Anterior cingulate cortex (tissue), 58 donors: ENCODE data around the gene CLIC3.

Experiments
- DNase-seq, 58 donors: peaks; one replicate each; lab custom pipeline; 2025; lab: John Stamatoyannopoulos, UW

CLIC3 gene

DNA sequence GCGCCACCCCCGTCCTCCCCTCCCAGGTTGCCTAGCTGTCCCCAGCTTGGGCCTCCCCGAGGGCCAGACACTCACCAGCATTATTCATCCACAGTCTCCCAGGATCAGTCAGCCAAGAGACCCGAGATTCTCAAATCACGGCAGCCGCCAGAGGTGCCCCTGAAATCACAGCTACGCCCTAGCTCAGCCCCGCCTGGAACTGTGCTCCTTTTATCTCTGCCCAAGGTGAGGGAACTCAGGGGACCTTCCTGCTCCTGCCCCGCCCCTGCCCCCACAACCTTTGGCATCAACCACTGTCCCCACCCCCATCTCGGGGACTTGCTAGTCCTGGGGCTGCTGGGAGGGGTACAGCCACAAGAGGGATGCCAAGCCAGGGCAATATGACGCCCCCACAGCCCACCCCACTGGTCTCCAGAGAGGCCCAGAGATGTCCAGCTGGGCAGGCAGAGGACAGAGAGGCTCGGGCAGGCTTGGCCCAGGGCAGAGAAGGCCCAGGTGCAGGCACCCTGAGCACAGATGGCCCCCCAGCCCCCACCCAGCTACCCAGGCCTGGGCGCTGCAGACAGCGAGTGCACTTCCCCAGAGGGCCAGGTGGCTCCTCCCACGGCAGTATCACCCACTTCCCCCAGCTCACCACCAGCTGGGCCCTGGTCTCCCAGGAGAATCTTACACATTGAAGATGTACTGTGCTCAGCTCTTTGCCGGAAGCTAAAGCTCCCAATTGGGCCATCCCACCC lies 35.7 kb upstream of the CLIC3 start, which contains the start of gene FUT7:
Gene FUT7 (minus strand): TSS at position 185 of the 737 bp plus-strand sequence. CDS start 97 bp downstream, at position 88.
- DNase-seq, result no peak

DNA sequence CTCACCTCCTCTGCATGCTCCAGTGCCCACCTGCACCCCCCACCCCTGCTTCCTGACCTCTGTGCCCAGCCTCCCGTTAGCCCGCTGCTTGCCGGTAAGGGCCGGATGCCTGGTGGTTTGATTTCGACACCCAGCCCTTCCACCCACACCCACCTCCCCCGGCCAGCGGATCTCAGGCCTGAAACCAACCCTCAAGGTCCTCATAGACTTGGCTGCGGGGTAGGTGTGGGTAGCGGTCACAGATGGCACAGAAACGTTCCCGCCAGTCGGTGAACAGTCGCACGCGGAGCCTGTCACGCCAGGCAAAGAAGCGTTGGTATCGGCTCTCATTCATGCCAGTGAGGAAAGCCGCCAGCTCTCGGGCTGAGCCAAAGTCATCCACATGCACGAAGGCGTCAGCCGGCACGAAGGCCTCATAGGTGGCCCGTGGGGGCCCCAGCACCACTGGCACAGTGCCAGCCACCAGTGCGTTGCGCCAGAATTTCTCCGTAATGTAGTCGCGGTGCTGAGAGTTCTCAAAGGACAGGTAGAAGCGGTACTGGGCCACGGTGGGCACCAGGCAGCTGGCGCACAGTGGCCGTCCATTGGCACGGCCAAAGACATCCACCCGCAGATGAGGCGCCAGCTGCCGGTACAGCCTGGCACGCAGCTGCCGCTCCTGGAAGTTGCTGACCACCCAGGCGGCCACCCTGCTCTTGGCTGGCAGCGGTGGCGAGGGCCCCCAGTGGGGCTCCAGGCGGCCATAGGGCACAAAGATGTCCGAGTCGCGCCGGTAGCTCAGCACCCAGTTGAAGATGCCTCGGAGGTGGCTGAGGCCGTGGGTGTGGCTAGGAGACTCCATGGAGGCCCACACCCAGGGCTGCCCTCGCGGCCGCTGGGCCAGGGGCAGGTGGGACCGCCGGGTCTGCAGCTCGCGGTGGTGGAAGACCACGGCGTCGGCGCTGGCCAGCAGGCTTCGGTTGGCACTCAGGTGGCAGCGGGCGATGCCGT lies 34.5 kb upstream of the CLIC3 start:
- DNase-seq, result peak in 16 of 58 donors; percentile 19 to 56 (median 30)

GRCh38 chr9:137030006-137030405 lies 33.6 kb upstream of the CLIC3 start:
- no peak for DNase-seq

- peak in 49 of 58 donors; percentile 33 to 82 (median 61) for DNase-seq
Observed at GRCh38 chr9:137029058-137029936, 32.9 kb upstream of the CLIC3 start.

- DNase-seq, result peak in 48 of 58 donors; percentile 17 to 78 (median 56)
Observed at GRCh38 chr9:137028263-137029057, 32.1 kb upstream of the CLIC3 start.

DNA sequence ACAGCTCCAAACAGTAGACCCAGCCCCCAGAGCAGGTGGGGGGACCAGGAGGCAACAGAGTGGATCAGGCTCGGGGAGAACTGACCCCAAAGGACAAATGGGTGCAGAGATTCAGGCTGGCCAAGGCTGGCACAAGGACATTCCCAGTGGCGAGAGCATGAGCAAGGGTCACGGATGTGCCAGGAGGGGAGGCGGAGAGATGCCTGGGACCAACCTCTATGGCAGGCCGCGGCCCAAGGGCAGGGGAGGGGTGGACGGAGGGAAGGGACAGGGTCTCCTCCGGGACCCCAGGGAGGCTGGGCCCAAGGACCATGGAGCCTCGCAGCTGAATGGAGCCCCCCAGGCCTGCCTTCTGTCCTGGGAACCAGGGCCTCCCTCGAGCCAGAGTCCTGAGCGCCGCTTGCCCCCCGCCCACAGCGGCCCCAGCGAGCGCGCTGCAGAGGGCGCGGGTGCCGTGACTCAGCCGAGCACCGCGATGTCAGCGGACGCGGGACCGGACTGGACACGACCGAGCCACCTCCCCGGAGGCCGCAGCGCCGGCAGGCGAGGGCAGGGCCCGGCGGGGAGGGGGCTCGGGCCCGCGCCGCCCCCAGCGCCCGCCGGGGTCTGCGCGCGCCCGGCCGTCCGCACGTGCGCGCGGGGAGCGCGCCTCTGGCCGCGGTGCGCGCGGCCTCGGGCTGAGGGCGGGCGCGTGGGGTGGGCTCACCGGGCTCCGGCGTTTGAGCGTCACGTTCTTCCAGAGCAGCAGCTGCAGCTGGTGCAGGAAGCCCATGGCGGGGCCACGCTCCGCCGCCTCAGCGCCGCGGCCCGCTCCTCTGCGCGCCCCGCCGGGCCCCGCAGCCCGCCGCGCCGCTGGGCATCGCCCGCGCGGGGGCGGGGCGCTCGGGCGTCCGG lies 31.2 kb upstream of the CLIC3 start, which contains the start of gene ABCA2:
Gene ABCA2 (minus strand): TSS at position 869 of the 894 bp plus-strand sequence. CDS start 97 bp downstream, at position 772.
- peak in 5 of 58 donors; percentile 32 to 69 (median 50) for DNase-seq

- peak in 8 of 58 donors; percentile 27 to 58 (median 41) for DNase-seq
Observed at GRCh38 chr9:137026828-137027227, 30.5 kb upstream of the CLIC3 start.

DNA sequence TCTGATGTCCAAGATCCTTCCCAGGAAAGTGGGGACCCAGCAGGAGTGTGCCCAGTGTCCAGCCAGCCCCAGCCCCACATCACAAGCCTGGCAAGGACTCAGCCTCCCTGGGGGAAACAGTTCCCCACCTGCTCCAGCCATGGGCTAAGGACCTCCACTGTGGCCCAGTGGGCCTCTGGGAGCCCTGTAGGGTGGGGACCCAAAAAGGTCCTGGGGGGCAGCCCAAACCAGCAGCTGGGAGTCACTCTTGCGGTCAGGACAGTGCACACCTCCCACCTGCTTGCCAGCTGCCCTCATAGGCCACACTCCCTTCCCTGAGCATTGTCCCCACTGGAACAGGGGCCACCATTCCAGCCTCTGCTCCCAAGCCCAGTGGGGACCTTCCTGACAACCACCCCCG lies 30.0 kb upstream of the CLIC3 start:
- DNase-seq, result no peak

- DNase-seq, result peak; percentile 56 to 100 (median 95)
Observed at GRCh38 chr9:137025517-137025966, 29.2 kb upstream of the CLIC3 start.

GRCh38 chr9:137023583-137023991 lies 27.2 kb upstream of the CLIC3 start:
- peak in 28 of 58 donors; percentile 22 to 77 (median 46) for DNase-seq

DNA sequence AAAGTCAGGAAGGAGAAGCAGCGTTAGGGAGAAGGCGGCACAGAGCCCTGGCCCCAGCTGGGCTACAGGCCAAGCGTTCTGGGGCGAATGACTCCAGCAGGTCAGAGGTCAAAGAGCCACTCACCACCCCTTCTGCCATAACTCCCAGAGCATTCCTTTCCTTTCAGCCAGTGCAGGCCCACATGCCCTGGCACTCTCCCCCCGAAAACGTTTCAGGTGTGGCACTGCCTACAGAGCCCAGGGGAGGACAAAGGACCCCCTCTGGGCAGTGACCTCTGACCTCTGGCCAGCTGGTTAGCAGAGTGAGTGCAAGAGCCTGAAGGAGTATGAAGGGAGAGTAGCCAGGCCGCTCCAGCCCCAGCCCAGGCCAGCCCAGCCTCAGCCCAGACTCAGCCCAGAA lies 26.8 kb upstream of the CLIC3 start:
- peak in 1 of 58 donors; percentile 65 for DNase-seq

DNA sequence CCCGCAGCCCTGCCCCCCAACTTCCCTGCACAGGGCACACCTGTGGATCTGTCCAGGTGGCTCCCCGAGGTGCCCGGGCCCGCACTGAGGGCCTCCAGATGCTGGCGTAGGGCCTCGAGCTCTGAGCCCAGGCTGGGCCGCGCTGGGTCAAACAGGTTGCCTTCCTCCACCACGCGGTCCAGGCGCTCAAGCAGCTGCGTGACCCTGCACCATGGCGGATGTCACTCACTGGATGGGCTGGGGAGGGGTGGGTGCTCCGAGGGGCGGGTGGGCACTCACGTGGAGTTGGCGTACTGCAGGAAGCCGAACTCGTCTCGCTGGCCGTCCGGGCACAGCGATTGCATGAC lies 26.3 kb upstream of the CLIC3 start:
- DNase-seq, result no peak

GRCh38 chr9:137021979-137022661 lies 25.8 kb upstream of the CLIC3 start:
- DNase-seq, result peak in 51 of 58 donors; percentile 23 to 95 (median 82)

DNA sequence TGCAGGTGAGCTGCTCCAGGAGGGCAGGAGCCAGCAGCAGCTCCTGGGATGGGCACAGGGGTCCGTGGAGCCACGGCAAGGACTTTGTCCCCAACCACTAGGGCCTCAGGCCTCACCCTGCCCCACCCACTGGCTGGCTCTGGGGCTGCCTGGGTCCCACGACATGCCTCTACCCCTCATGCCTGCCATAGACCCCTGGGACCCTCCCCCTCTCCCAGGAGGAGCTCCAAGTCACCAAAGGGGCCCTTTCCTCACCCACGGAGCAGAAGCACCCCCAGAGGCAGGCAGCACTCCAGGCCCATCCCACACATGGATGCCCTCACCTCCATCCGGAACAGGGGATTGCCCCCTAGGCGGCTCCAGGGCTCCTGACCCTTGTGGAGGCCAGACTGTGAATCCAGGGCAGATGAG lies 25.2 kb upstream of the CLIC3 start:
- no peak for DNase-seq

- peak in 1 of 58 donors; percentile 16 for DNase-seq
Observed at GRCh38 chr9:137020771-137021567, 24.6 kb upstream of the CLIC3 start.

GRCh38 chr9:137019891-137020683 lies 23.7 kb upstream of the CLIC3 start:
- DNase-seq, result no peak
